GM18502 (cell line): ENCODE results near the gene NRXN3.

Experiments used
- ATAC-seq: cut with Tn5 transposase; IDR thresholded peaks from one replicate; pipeline ENCODE4 v1.9.1; 2021; ENCODE audit warnings: mild to moderate bottlenecking; ENCODE audit not compliant: unreplicated experiment, poor library complexity

NRXN3 gene

DNA sequence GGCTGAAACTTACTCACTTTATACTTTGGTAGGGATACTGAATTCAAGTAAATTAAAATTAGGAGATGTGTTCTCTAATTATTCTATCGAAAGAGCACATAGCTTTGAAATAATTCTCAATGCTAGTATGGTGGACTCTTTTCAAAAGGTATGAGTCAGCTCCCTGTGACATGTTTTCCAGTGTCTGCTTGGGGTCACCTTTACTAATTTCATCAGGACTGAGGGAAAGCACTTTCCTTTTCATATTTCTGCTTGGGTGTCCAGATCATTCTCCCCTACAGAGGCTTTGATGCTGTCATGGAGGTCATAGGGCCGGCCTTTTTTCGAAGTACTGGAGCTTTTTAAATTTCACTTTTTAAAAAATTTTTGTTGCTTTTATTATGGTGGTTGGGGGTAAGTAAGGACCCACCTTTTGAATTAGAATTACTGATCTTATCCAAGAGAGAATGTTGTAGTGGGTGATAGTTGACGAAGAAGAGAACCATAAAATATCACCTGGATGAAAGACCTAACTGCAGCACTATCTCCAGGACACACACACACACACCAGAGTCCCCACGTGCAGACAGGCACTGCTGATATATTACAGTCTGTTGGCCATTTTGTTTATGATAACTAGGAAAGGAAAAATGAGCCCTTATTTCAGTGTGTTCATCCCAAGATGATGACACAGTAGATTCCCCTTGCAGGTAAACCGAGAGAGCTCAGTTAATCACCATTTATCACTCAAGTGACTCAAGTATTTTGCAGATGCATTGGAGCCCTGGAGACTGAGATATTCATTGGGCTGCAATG lies 1482.5 kb downstream of the NRXN3 start:
- no peak for ATAC-seq

- ATAC-seq = no peak
Measured at GRCh38 chr14:79656056-79656455, 1485.9 kb downstream of the NRXN3 start.

DNA sequence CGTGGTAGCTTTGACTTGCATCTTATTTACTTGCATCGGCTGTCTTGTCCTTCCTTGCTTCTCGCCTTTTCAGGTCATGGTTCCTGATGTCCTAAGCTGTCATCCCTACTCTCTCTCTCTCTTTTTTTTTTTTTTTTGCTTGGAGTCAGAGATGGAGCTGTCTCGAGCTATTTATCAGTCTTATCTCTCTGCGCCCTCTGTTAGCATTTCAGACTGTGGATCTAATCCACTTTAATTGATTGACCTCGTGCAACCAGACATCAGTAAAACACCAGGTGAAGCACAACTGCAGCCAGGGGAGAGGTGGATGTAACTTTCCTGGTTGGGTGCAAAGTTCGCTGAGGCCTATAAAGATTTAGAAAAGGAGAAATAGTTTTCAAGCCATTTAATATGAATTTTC lies 1486.3 kb downstream of the NRXN3 start:
- no peak for ATAC-seq

GRCh38 chr14:79658221-79658620 lies 1488.0 kb downstream of the NRXN3 start:
- ATAC-seq = no peak

- ATAC-seq = no peak
Measured at GRCh38 chr14:79658769-79659168, 1488.6 kb downstream of the NRXN3 start.

- no peak for ATAC-seq
Measured at GRCh38 chr14:79660053-79660939, 1490.1 kb downstream of the NRXN3 start.

GRCh38 chr14:79661752-79662151 lies 1491.6 kb downstream of the NRXN3 start:
- ATAC-seq = no peak

DNA sequence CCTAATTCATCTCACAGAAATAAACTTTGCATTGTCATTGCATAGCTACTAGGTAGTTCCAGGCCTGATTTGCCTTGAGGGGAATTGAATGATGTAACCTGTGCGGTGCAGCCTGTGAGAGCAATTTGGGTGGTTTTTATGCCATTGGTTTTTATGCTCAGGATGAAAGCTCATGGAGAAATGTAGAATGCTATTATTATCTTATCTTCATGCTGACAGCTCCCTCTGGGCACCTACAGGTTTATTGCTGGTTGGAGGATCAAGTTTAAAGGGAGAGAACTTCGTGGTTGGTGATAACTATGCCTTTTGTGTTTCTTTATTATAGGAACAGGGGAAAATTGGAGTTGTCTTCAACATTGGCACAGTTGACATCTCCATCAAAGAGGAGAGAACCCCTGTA lies 1493.3 kb downstream of the NRXN3 start:
- ATAC-seq = no peak

GRCh38 chr14:79665556-79665955 lies 1495.4 kb downstream of the NRXN3 start:
- no peak for ATAC-seq

GRCh38 chr14:79668951-79669350 lies 1498.8 kb downstream of the NRXN3 start:
- no peak for ATAC-seq

- no peak for ATAC-seq
Measured at GRCh38 chr14:79670811-79671210, 1500.6 kb downstream of the NRXN3 start.

- no peak for ATAC-seq
Measured at GRCh38 chr14:79680087-79680486, 1509.9 kb downstream of the NRXN3 start.

DNA sequence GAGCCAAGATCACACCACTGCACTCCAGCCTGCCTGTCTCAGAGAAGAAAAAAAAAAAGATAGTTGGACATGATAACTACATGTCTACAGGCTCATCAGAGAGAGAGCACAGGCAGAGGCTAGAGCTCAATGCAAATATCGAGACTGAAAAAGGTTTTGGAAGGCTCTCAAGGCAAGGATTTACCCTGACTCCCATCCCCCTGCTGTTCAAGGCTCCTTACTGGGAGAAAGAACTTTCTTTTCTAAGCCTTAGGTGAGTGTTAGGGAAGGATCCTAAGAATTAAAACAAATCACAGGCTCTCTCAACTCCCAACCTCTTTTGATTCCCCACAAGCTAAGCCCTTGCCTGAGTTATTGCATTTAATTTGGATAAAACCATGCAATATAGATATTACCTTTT lies 1516.0 kb downstream of the NRXN3 start:
- ATAC-seq = no peak

GRCh38 chr14:79690960-79691359 lies 1520.8 kb downstream of the NRXN3 start:
- ATAC-seq = no peak

- ATAC-seq = no peak
Measured at GRCh38 chr14:79693935-79694334, 1523.8 kb downstream of the NRXN3 start.

- ATAC-seq = no peak
Measured at GRCh38 chr14:79695307-79695706, 1525.1 kb downstream of the NRXN3 start.

GRCh38 chr14:79698298-79698711 lies 1528.1 kb downstream of the NRXN3 start:
- ATAC-seq = no peak

- no peak for ATAC-seq
Measured at GRCh38 chr14:79699206-79699605, 1529.0 kb downstream of the NRXN3 start.

DNA sequence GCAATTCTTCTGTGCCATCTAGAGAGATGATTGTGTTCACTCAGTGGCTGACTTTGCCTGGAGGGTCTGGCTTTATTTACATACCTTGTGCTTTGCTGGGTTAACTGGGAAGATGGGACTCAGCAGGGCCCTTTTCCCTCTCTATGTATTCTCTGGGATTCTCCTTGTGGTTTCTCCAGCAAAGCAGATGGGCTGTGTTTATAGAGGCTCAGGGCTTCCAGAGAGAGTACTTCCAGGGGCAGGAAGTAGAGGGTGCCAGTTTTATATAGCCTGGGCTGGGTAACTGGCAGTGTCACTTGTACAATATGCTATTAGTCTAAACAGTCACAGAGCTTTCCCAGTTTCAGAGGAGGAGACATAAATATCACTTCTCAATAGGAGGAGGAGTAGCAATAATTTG lies 1531.2 kb downstream of the NRXN3 start:
- no peak for ATAC-seq

- no peak for ATAC-seq
Measured at GRCh38 chr14:79702197-79702596, 1532.0 kb downstream of the NRXN3 start.

GRCh38 chr14:79703209-79703608 lies 1533.0 kb downstream of the NRXN3 start:
- ATAC-seq = no peak
